HG02840 (cell line): ENCODE results near the gene NKX2-3.

ENCODE experiments used
- ATAC-seq: cut with Tn5 transposase; IDR thresholded peaks from one replicate; pipeline ENCODE4 v1.9.1; 2021; ENCODE audit warnings: mild to moderate bottlenecking, moderate library complexity, moderate number of reproducible peaks; ENCODE audit not compliant: unreplicated experiment, low FRiP score

The NKX2-3 gene

DNA sequence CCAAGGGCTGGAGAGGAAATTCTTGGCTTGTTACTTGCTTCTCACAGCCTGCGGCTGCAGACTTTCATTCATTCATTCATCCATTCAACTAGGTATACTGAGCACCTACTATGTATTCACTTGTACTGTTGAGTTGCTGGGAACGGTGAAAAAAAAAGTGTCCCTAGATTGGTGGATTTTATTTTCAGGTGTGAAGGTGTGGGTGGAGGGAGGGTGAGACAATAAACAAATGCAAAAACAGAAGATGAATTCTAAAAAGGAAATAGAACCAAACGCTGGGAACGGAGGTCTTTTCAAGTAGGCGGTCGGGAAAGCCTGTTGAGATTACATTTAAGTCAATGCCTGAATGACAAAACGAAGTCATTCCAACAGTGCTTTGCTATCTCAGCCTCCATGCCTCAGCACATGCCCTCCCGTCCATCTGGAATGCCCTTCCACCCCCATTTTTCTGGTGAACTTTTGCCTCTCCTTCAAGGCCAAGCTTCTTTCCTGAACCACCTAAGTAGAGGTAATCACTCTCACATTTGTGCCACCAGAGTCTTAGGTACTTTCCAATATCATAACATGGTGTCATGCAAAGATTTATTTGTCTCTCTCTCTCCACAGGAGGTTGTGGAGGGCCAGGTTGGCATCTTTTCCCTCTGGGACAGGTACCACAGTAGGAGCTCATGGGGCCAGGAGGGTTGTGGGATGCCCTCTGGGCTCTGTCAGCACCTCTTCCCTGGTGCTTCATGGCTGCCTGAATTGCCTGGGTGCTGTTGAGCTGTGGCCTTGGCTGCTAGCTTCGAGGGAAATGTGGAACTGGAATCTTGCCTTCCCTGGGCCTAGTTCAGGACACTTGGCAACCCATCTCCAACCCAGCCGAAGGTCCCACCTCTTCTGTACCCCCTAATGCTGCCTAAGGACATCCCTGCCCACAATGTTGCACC lies 5.5 kb downstream of the NKX2-3 start:
- no peak for ATAC-seq

GRCh38 chr10:99539120-99539519 lies 6.4 kb downstream of the NKX2-3 start:
- no peak for ATAC-seq

DNA sequence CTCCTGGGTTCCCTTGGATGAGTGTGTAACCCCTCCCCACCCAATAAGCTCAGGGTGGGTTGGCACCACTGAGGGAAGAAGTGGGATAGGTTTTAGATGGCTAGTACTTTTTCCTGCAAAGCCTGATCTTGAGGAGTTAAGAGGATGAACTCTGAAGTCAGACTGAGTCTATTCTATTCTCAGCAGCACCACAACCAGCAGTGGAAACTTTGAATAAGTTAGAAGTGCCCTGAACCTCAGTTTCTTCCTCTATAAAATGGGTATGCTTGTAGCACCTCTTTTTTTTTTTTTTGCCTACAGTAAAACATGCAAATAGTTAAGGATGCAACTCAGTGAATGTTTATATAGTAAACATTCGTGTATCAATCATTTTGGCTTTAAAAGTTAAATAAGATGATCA lies 7.1 kb downstream of the NKX2-3 start:
- ATAC-seq = no peak

- ATAC-seq = no peak
Observed at GRCh38 chr10:99540306-99540656, 7.5 kb downstream of the NKX2-3 start.

GRCh38 chr10:99540657-99541531 lies 8.2 kb downstream of the NKX2-3 start:
- ATAC-seq = no peak

DNA sequence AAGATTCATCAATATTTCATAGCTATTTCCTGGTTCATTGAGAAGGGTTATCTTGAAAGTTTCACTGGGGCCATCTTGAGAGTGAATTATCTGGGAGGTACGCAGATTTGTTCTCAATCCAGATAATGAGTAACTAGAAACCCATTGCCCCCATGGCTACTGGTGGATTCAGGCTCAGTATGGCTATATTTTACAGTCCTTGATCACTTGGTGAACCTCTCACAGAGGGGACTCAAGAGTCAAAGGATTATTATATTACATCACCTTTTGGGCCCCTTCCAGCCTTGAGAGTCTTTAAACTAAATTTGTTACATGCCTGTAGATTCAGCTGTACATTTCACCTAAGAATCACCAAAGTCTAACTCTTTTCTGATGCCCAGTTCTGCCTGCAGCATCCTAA lies 11.6 kb downstream of the NKX2-3 start:
- ATAC-seq = no peak

- ATAC-seq = no peak
Observed at GRCh38 chr10:99548041-99548530, 15.3 kb downstream of the NKX2-3 start.

DNA sequence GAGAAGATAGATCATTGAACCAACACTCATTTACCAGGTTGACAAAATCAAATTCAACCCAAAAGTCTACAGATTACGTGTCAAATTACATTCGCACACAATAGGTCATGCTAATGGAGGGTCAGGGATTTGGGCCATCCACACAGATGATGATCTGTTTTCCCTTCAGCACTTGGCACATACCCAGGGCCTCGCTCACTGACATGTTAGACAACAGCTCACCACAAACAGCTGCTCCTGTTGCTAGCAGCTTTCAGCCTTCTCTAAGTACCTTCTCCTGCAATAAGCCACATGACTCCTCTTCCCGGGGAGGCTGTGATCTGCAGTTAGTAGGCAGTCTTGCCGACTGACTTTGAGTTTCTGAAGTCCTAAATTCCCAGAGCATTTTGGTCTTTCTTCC lies 18.4 kb downstream of the NKX2-3 start:
- ATAC-seq = no peak

DNA sequence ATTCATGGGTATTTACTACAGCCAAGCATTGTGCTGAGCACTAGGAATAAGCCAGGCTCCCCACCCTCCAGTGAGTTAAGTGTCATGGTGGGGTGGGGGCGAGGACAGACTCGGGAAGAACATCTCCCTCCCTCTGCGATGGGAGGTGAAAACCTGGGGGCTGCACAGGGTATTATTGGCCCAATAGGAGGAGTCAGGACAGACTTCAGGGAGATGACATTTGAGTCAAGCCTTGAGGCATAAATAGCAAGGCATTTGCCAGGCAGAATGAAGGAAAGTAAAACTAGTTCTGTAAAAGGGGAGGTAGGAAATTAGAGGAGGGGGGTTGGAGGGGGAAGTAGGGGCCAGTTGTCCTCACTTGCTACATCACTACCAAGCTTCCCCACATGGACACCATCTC lies 18.9 kb downstream of the NKX2-3 start:
- ATAC-seq = no peak

DNA sequence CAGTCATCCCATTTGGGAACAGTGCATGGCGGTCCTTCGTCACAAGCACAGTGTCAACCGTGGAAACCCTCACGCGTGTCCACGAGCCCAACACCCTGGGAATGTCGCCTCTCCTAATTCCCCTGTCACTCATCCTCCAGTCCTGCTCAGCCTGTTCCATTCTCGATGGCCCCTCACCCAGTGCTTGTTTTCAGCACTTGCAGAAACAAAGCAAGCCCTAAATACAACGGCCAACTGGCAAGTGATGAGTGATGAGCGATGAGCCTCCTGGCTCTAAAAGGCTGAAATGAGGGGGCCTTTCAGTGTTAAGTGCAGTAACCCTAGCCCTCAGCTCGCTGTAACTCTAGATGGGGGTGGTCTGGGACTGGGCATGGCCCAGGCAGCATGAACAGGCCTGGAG lies 22.6 kb downstream of the NKX2-3 start:
- ATAC-seq = no peak

DNA sequence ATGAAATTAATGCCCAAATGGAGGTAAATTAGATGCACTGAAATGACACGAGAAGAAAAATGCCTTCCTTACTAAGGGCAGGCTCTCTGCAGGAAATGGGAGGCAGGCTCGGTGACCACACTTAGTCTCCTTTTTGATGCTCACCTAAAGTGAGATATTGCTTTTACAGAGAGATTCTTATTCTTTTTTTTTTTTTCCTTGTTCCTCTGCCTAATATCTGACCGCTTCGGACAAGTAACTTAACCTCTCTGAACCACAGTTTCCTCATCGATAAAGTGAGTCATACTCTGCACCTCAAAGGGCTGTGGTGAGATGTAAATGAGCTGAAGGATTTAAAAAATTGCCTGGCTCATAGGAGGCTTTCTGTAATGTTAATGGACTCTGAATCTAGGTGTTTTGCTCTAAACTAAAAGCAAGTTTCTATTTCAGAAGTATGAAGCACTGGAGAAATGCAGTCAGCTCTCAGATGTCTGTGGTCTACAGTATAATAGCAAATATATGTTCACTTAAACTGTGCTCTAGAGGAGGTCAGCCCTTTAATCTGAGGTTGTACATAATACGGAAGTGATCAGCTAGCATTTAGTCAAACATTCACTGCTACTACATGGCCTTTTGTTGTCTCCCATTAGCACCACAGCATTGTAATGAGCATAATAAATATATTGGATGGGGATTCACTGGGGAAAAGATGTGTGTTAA lies 23.2 kb downstream of the NKX2-3 start:
- ATAC-seq = peak; percentile 81

GRCh38 chr10:99557044-99557443 lies 24.3 kb downstream of the NKX2-3 start:
- ATAC-seq = no peak

DNA sequence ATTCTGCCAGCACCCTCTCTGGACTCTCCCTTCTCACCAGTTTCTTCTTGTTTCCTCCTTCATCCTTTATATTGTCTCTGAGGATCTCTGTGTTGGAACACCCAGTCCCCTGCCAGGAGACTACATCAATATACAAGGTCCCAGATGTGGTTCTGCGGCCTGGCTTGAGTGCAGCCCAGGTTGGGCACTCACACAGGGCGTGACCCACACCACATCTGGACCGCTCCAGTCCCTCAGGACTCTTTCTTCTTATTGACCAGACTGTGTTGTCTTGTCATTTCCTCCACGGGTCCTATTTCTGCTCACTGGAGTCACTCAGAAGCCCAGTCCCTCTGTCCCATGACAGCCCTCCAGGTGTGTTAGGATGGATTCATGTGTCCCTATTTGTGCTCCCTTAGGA lies 26.0 kb downstream of the NKX2-3 start:
- ATAC-seq = no peak

DNA sequence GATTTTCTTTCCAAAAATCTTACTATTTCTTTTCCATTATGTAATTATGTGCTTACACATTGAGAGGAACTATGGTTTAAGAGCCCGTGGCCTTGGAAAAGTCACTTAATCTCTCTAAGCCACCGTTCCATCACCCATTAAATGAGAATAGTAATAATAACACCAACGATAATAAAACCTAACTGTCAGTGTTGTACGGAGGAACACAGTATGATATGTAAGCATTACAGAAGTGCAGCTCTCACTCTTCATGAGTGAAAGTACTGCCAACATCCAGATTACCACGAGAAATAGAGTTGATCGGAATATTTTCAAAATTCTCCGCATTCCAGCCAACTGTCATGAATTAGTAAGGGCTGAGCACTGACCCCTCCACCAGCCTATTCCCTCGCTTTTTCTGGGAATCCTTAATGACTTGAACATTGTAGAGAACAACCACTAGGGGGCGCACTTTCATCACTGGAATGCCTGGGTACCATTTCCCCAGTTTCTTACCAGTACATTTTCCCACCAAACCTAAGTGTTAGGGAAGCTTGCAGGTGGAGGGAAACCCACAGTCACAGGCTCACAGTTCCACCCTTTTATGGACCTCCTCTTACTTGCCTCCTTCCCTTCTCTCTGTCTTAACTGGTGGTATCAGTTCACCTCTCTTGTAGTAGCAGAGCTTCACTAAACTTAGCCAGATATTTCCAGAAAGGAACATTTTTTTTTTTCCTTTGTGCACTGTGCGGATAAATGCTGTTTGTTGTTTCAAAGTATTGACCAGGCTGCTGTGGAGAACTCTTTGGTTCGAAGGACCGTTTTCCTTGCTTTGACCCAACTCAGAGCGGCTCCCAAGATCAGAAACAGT lies 27.8 kb downstream of the NKX2-3 start:
- ATAC-seq = no peak

DNA sequence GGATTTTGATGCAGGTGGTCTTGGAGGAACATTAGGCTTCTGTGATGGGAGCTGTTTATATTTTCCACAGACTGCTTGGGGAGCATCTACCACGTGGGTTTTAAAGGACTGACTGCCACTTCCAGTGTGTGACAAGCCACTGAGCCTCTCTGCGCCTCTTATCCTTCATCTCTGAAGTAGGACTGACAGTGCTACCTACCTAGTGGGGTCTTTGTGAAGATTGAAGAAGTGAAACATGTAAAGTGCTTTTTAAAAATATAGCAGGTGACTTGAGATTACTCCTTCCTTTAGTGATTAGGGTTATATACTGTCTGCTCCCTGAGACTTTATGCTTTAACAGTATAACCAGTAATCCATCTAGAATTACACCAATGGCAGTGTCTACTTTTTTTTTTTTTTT lies 29.9 kb downstream of the NKX2-3 start:
- no peak for ATAC-seq

- ATAC-seq = no peak
Observed at GRCh38 chr10:99564361-99564760, 31.6 kb downstream of the NKX2-3 start.

DNA sequence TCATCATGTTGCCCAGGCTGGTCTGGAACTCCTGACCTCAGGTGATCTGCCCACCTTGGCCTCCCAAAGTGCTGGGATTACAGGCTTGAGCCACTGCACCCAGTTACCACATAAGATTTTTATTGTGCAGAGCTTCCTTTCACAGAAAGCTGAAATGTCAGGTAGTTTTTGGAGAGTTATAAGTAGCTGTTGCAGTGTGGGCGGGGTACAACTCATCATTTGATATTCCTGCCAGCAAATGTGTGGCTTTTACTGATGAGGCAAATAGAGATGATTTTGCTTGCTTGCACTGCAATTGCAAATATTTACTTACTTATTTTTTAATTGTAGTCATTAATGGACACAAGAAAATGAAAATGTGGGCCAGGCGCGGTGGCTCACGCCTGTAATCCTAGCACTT lies 32.4 kb downstream of the NKX2-3 start:
- no peak for ATAC-seq

DNA sequence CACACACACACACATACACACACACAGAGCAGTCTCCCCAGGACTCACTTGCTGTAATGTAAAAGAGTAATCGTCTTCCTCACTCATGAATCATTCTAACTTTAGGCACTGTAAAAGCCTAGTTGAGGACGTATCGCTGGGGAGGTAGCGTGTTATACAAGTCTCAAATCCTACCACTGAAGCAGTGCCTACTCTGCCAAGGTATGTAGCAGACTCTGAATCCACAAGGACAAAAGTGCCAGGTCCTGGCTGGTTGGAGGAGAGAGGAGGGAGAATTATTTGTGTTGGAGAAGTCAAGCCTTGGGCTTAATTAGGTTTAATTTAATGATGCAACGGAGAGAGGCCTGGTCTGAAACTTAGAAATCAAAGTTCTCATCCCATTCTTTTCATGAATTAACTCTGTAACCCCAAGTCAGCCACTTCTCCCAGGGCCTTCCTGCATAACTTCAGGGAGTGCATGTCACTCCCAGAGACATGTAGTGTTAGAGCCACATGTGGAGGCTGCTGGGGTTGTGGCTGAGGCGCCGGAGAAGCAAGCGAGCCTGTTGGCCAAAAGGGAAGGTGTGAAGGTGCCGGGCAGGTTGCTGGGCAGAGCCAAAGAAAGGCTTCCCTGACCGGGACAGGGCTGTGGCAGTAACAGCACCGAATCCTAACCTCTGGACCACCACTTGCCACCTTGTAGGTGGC lies 36.7 kb downstream of the NKX2-3 start:
- ATAC-seq = no peak

DNA sequence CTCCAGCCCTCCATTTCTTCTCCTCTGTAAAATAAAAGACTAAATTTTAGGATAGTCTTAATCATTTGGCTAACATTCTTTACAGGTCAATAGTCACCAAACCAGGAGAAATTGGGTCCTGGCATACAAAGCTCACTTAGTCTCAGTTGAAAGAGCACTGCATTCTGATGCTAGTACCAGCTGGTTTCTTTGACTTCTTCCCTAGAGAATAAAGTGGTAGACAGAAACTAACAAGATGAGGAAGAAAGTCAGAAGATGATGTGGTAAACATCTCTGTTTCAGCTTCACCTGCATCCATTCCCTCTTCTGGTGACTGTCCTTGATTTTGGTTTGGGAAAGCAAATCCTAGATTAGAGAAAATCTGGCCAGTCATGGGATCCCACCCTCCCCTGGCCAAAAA lies 37.2 kb downstream of the NKX2-3 start:
- no peak for ATAC-seq
